ENCODE measurements around the gene GPR141. TPM values are rescaled to one million over a fixed set of nuclear protein-coding genes. Genes with fewer than 3 reads are reported as not detected.

GPR141 gene
- total RNA-seq, 1 donor from 2014 or later: not detected

DNA sequence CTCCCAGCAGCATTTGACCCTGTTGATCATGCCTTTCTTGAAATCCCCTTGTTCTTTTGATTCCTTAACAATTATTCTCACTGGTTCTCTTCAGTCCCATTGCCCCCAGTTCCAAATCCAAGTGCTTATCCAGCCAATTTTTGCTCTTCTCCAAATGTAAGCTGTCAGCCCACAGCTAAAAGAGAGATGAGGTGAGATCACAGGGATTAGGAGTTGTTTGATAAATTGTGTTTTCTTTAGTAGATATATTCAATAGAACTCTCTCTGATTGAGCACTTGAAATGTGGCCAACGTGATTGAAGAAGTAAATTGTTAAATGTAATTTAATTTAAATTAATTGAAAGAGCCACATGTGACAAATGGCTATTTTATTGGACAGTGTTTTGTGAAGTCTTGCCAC, 88.2 kb downstream of the GPR141 start:
- Mint-ChIP-seq H3K9me3 (ENCODE audit: unreplicated experiment) (peaks cover 10% of the 10 kb centered on the region), H3K27me3 (ENCODE audit: unreplicated experiment) (no peaks in the 10 kb centered on the region), H3K27ac (ENCODE audit: unreplicated experiment) (no peak overlapping the region), H3K36me3 (ENCODE audit: unreplicated experiment) (no peaks in the 10 kb centered on the region), H3K4me3 (ENCODE audit: unreplicated experiment) (no peak overlapping the region), H3K4me1 (ENCODE audit: unreplicated experiment) (no peaks in the 10 kb centered on the region)
- TF ChIP-seq, protein P1, sequence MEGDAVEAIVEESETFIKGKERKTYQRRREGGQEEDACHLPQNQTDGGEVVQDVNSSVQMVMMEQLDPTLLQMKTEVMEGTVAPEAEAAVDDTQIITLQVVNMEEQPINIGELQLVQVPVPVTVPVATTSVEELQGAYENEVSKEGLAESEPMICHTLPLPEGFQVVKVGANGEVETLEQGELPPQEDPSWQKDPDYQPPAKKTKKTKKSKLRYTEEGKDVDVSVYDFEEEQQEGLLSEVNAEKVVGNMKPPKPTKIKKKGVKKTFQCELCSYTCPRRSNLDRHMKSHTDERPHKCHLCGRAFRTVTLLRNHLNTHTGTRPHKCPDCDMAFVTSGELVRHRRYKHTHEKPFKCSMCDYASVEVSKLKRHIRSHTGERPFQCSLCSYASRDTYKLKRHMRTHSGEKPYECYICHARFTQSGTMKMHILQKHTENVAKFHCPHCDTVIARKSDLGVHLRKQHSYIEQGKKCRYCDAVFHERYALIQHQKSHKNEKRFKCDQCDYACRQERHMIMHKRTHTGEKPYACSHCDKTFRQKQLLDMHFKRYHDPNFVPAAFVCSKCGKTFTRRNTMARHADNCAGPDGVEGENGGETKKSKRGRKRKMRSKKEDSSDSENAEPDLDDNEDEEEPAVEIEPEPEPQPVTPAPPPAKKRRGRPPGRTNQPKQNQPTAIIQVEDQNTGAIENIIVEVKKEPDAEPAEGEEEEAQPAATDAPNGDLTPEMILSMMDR (IDR thresholded peaks at IDR 0.05): no peak
- no peak for DNase-seq (ENCODE audit: extremely low spot score, unreplicated experiment)

DNA sequence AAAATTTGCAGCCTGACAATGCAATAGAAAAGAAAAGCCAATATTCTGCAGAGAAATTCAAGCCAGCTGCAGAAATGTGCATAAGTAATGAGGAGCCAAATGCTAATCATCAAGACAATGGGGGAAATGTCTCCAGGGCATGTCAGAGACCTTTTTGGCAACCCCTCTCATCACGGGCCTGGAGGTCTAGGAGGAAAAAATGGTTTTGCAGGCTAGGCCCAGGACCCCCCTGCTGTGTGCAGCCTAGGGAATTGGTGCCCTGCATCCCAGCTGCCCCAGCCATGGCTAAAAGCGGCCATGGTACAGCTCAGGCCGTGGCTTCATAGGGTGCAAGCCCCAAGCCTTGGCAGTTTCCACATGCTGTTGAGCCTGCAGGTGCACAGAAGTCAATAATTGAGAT, 92.4 kb downstream of the GPR141 start:
- no peak overlapping the region for H3K4me3 Mint-ChIP-seq (ENCODE audit: unreplicated experiment)
- H3K9me3 Mint-ChIP-seq (ENCODE audit: unreplicated experiment): peaks cover 27% of the 10 kb centered on the region
- no peaks in the 10 kb centered on the region for H3K27me3 Mint-ChIP-seq (ENCODE audit: unreplicated experiment)
- TF ChIP-seq, protein P1 (IDR thresholded peaks at IDR 0.05): no peak
- H3K36me3 Mint-ChIP-seq (ENCODE audit: unreplicated experiment): no peaks in the 10 kb centered on the region
- no peak for DNase-seq (ENCODE audit: extremely low spot score, unreplicated experiment)
- no peaks in the 10 kb centered on the region for H3K4me1 Mint-ChIP-seq (ENCODE audit: unreplicated experiment)
- H3K27ac Mint-ChIP-seq (ENCODE audit: unreplicated experiment): no peak overlapping the region

DNA sequence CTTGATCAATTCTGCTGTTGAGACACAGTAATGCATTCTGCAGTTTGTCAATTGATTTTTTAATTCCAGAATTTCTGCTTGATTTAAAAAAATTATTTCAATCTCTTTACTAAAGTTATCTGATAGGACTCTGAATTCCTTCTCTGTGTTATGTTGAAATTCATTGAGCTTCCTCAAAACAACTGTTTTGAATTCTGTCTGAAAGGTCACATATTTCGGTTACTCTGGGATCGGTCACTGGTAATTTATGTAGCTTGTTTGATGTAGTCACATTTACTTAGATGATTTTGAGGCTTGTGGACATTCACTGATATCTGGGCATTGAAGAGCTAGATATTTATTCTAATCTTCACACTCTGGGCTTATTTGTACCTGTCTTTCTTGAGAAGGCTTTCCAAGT, 97.6 kb downstream of the GPR141 start:
- Mint-ChIP-seq H3K27me3 (ENCODE audit: unreplicated experiment) (peaks cover 3% of the 10 kb centered on the region), H3K27ac (ENCODE audit: unreplicated experiment) (no peak overlapping the region), H3K36me3 (ENCODE audit: unreplicated experiment) (no peaks in the 10 kb centered on the region), H3K9me3 (ENCODE audit: unreplicated experiment) (peaks cover 22% of the 10 kb centered on the region), H3K4me1 (ENCODE audit: unreplicated experiment) (no peaks in the 10 kb centered on the region), H3K4me3 (ENCODE audit: unreplicated experiment) (no peak overlapping the region)
- no peak for DNase-seq (ENCODE audit: extremely low spot score, unreplicated experiment)
- TF ChIP-seq, protein P1 (IDR thresholded peaks at IDR 0.05): no peak

DNA sequence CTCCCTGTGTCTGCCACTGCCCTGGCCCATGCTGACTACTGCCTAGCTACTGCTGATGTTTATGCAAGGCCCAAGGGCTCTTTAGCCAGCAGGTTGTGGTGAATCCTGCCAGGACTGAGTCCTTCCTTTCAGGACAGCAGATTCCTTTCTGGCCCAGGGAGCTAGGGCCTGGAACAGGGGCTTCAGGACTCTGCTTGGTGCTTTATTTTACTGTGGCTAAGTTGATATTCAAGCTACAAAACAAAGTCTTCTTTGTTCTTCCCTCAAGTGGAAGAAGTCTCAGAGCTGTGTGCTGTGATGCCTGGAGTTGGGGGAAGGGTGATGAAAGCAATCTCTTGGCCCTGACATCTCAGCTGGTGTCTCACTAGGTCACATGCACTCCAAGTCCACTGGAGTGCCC, 98.6 kb downstream of the GPR141 start:
- Mint-ChIP-seq H3K9me3 (ENCODE audit: unreplicated experiment) (peaks cover 17% of the 10 kb centered on the region), H3K4me3 (ENCODE audit: unreplicated experiment) (no peak overlapping the region), H3K36me3 (ENCODE audit: unreplicated experiment) (no peaks in the 10 kb centered on the region), H3K27ac (ENCODE audit: unreplicated experiment) (no peak overlapping the region), H3K27me3 (ENCODE audit: unreplicated experiment) (peaks cover 3% of the 10 kb centered on the region), H3K4me1 (ENCODE audit: unreplicated experiment) (no peaks in the 10 kb centered on the region)
- DNase-seq (ENCODE audit: extremely low spot score, unreplicated experiment): no peak
- TF ChIP-seq, protein P1 (IDR thresholded peaks at IDR 0.05): no peak

DNA sequence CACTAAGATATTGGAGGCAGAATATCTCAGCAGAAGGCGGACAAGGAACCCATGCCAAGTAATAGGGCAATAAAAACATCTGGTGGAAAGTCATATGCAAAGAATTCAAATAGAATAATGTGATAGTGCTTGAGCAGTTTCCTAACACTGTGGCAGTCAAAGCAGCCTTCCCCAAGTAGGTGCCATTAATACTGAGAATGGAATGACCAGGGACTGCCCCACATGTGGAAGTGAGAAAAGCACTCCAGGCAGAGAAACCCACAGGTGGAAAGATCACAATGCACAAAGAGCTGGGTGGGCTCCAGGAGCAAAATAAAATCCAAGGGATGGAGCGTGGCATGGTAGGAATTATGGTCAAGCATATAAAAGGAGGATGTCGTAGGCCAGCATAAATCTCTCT, 100.4 kb downstream of the GPR141 start:
- TF ChIP-seq, protein P1 (IDR thresholded peaks at IDR 0.05): no peak
- Mint-ChIP-seq H3K4me3 (ENCODE audit: unreplicated experiment) (no peak overlapping the region), H3K27me3 (ENCODE audit: unreplicated experiment) (peaks cover 3% of the 10 kb centered on the region), H3K27ac (ENCODE audit: unreplicated experiment) (no peak overlapping the region), H3K4me1 (ENCODE audit: unreplicated experiment) (no peaks in the 10 kb centered on the region), H3K9me3 (ENCODE audit: unreplicated experiment) (peaks cover 4% of the 10 kb centered on the region), H3K36me3 (ENCODE audit: unreplicated experiment) (no peaks in the 10 kb centered on the region)
- no peak for DNase-seq (ENCODE audit: extremely low spot score, unreplicated experiment)
